ENCODE measurements around the gene UCKL1.
"Not testable (repeated sequence)": the region's sequence is repeated elsewhere in the genome, so short reads cannot be mapped to it uniquely, and the experiment has no call there.

Gene UCKL1

GRCh38 chr20:63923651-63924050, 32.6 kb downstream of the UCKL1 start:
- H3K4me2 ChIP-seq (ENCODE audit: low read length) = no peak overlapping the region
- no peak overlapping the region for H3K9ac ChIP-seq (ENCODE audit: low read depth, low read length)
- no peaks in the 10 kb centered on the region for H3K27me3 ChIP-seq (ENCODE audit: control insufficient read depth, insufficient read depth, low read length)
- no peaks in the 10 kb centered on the region for H3K4me1 ChIP-seq (ENCODE audit: control insufficient read depth, insufficient read depth, low read length)
- H3K36me3 ChIP-seq (ENCODE audit: insufficient read depth, low read length) = peaks cover 25% of the 10 kb centered on the region
- no peak overlapping the region for H3K4me3 ChIP-seq (ENCODE audit: low read length)
- H3K9me3 ChIP-seq (replicated peaks; ENCODE audit: low read length) = no peaks in the 10 kb centered on the region

- no peaks in the 10 kb centered on the region for H3K27me3 ChIP-seq (ENCODE audit: control insufficient read depth, insufficient read depth, low read length)
- peaks cover 14% of the 10 kb centered on the region for H3K36me3 ChIP-seq (ENCODE audit: insufficient read depth, low read length)
- no peaks in the 10 kb centered on the region for H3K4me1 ChIP-seq (ENCODE audit: control insufficient read depth, insufficient read depth, low read length)
- H3K4me2 ChIP-seq (ENCODE audit: low read length) = no peak overlapping the region
- H3K9ac ChIP-seq (ENCODE audit: low read depth, low read length) = no peak overlapping the region
- H3K4me3 ChIP-seq (ENCODE audit: low read length) = no peak overlapping the region
- no peaks in the 10 kb centered on the region for H3K9me3 ChIP-seq (replicated peaks; ENCODE audit: low read length)
Measured at GRCh38 chr20:63920226-63920625, 36.0 kb downstream of the UCKL1 start.

- Histone ChIP-seq H3K9me3 (replicated peaks; ENCODE audit: low read length) (no peaks in the 10 kb centered on the region), H3K36me3 (ENCODE audit: insufficient read depth, low read length) (peaks cover 14% of the 10 kb centered on the region), H3K9ac (ENCODE audit: low read depth, low read length) (no peak overlapping the region), H3K4me3 (ENCODE audit: low read length) (no peak overlapping the region), H3K4me1 (ENCODE audit: control insufficient read depth, insufficient read depth, low read length) (no peaks in the 10 kb centered on the region), H3K4me2 (ENCODE audit: low read length) (no peak overlapping the region), H3K27me3 (ENCODE audit: control insufficient read depth, insufficient read depth, low read length) (no peaks in the 10 kb centered on the region)
Measured at GRCh38 chr20:63919130-63919529, 37.1 kb downstream of the UCKL1 start.

GRCh38 chr20:63917811-63918210, 38.4 kb downstream of the UCKL1 start:
- no peak overlapping the region for H3K4me3 ChIP-seq (ENCODE audit: low read length)
- peaks cover 14% of the 10 kb centered on the region for H3K36me3 ChIP-seq (ENCODE audit: insufficient read depth, low read length)
- peaks cover 5% of the 10 kb centered on the region for H3K4me1 ChIP-seq (ENCODE audit: control insufficient read depth, insufficient read depth, low read length)
- H3K4me2 ChIP-seq (ENCODE audit: low read length) = no peak overlapping the region
- H3K9ac ChIP-seq (ENCODE audit: low read depth, low read length) = no peak overlapping the region
- H3K27me3 ChIP-seq (ENCODE audit: control insufficient read depth, insufficient read depth, low read length) = no peaks in the 10 kb centered on the region
- no peaks in the 10 kb centered on the region for H3K9me3 ChIP-seq (replicated peaks; ENCODE audit: low read length)

- not testable (repeated sequence) for H3K27me3 ChIP-seq (ENCODE audit: control insufficient read depth, insufficient read depth, low read length); H3K4me3 ChIP-seq (ENCODE audit: low read length); H3K9ac ChIP-seq (ENCODE audit: low read depth, low read length); H3K4me2 ChIP-seq (ENCODE audit: low read length); H3K9me3 ChIP-seq (replicated peaks; ENCODE audit: low read length)
- H3K4me1 ChIP-seq (ENCODE audit: control insufficient read depth, insufficient read depth, low read length) = peaks cover 17% of the 10 kb centered on the region
- H3K36me3 ChIP-seq (ENCODE audit: insufficient read depth, low read length) = peaks cover 14% of the 10 kb centered on the region
Measured at GRCh38 chr20:63916371-63916939, 39.8 kb downstream of the UCKL1 start.

- H3K36me3 ChIP-seq (ENCODE audit: insufficient read depth, low read length) = peaks cover 14% of the 10 kb centered on the region
- H3K4me1 ChIP-seq (ENCODE audit: control insufficient read depth, insufficient read depth, low read length) = peaks cover 25% of the 10 kb centered on the region
- H3K4me3 ChIP-seq (ENCODE audit: low read length) = no peak overlapping the region
- H3K4me2 ChIP-seq (ENCODE audit: low read length) = no peak overlapping the region
- no peaks in the 10 kb centered on the region for H3K27me3 ChIP-seq (ENCODE audit: control insufficient read depth, insufficient read depth, low read length)
- no peak overlapping the region for H3K9ac ChIP-seq (ENCODE audit: low read depth, low read length)
- H3K9me3 ChIP-seq (replicated peaks; ENCODE audit: low read length) = no peaks in the 10 kb centered on the region
Measured at GRCh38 chr20:63915471-63915870, 40.7 kb downstream of the UCKL1 start.

- H3K4me2 ChIP-seq (ENCODE audit: low read length) = no peak overlapping the region
- H3K27me3 ChIP-seq (ENCODE audit: control insufficient read depth, insufficient read depth, low read length) = no peaks in the 10 kb centered on the region
- no peak overlapping the region for H3K9ac ChIP-seq (ENCODE audit: low read depth, low read length)
- peaks cover 25% of the 10 kb centered on the region for H3K4me1 ChIP-seq (ENCODE audit: control insufficient read depth, insufficient read depth, low read length)
- no peaks in the 10 kb centered on the region for H3K9me3 ChIP-seq (replicated peaks; ENCODE audit: low read length)
- H3K36me3 ChIP-seq (ENCODE audit: insufficient read depth, low read length) = peaks cover 6% of the 10 kb centered on the region
- H3K4me3 ChIP-seq (ENCODE audit: low read length) = no peak overlapping the region
Measured at GRCh38 chr20:63913768-63914167, 42.4 kb downstream of the UCKL1 start.

- no peak overlapping the region for H3K4me3 ChIP-seq (ENCODE audit: low read length)
- peaks cover 25% of the 10 kb centered on the region for H3K4me1 ChIP-seq (ENCODE audit: control insufficient read depth, insufficient read depth, low read length)
- peak overlapping the region; percentile 47 for H3K4me2 ChIP-seq (ENCODE audit: low read length)
- no peaks in the 10 kb centered on the region for H3K36me3 ChIP-seq (ENCODE audit: insufficient read depth, low read length)
- H3K9ac ChIP-seq (ENCODE audit: low read depth, low read length) = peak overlapping the region; percentile 46
- H3K27me3 ChIP-seq (ENCODE audit: control insufficient read depth, insufficient read depth, low read length) = no peaks in the 10 kb centered on the region
- H3K9me3 ChIP-seq (replicated peaks; ENCODE audit: low read length) = no peaks in the 10 kb centered on the region
Measured at GRCh38 chr20:63911176-63911575, 45.0 kb downstream of the UCKL1 start.

- no peak overlapping the region for H3K9ac ChIP-seq (ENCODE audit: low read depth, low read length)
- H3K36me3 ChIP-seq (ENCODE audit: insufficient read depth, low read length) = no peaks in the 10 kb centered on the region
- H3K4me1 ChIP-seq (ENCODE audit: control insufficient read depth, insufficient read depth, low read length) = peaks cover 33% of the 10 kb centered on the region
- no peak overlapping the region for H3K4me3 ChIP-seq (ENCODE audit: low read length)
- no peaks in the 10 kb centered on the region for H3K27me3 ChIP-seq (ENCODE audit: control insufficient read depth, insufficient read depth, low read length)
- H3K4me2 ChIP-seq (ENCODE audit: low read length) = no peak overlapping the region
- no peaks in the 10 kb centered on the region for H3K9me3 ChIP-seq (replicated peaks; ENCODE audit: low read length)
Measured at GRCh38 chr20:63908008-63908682, 48.1 kb downstream of the UCKL1 start.

- Histone ChIP-seq H3K9me3 (replicated peaks; ENCODE audit: low read length) (no peaks in the 10 kb centered on the region), H3K4me1 (ENCODE audit: control insufficient read depth, insufficient read depth, low read length) (peaks cover 15% of the 10 kb centered on the region), H3K9ac (ENCODE audit: low read depth, low read length) (no peak overlapping the region)
Measured at GRCh38 chr20:63903796-63904561, 52.2 kb downstream of the UCKL1 start.

GRCh38 chr20:63900413-63900812, 55.8 kb downstream of the UCKL1 start:
- Histone ChIP-seq H3K4me2 (ENCODE audit: low read length) (no peak overlapping the region), H3K9me3 (replicated peaks; ENCODE audit: low read length) (no peaks in the 10 kb centered on the region), H3K36me3 (ENCODE audit: insufficient read depth, low read length) (peaks cover 17% of the 10 kb centered on the region), H3K9ac (ENCODE audit: low read depth, low read length) (no peak overlapping the region), H3K4me1 (ENCODE audit: control insufficient read depth, insufficient read depth, low read length) (peaks cover 23% of the 10 kb centered on the region), H3K4me3 (ENCODE audit: low read length) (no peak overlapping the region), H3K27me3 (ENCODE audit: control insufficient read depth, insufficient read depth, low read length) (no peaks in the 10 kb centered on the region)

More at GRCh38 chr20:63903796-63904561, 52.2 kb downstream of the UCKL1 start:
- Histone ChIP-seq H3K4me2 (ENCODE audit: low read length) (no peak overlapping the region), H3K36me3 (ENCODE audit: insufficient read depth, low read length) (peaks cover 7% of the 10 kb centered on the region), H3K27me3 (ENCODE audit: control insufficient read depth, insufficient read depth, low read length) (no peaks in the 10 kb centered on the region), H3K4me3 (ENCODE audit: low read length) (no peak overlapping the region)

All from skeletal muscle satellite cell (primary cell).